Mammary epithelial cell (primary cell): ENCODE data around the gene MAD1L1.

Experiments
- CTCF ChIP-seq, 2 donors: IDR thresholded peaks in 1 of 2; conservative IDR thresholded peaks in 1 of 2; 2 replicates each; pipeline ENCODE4 v1.5.1; 2011 to 2012; ENCODE audit warnings: inconsistent platforms in 2 of 2, low read length in 2 of 2, mild to moderate bottlenecking in 2 of 2, control low read depth in 1 of 2, low read depth in 1 of 2; ENCODE audit not compliant: insufficient read depth in 1 of 2; ENCODE audit errors: extremely low read depth in 1 of 2
- EZH2 ChIP-seq: IDR thresholded peaks from 2 replicates; pipeline ENCODE4 v1.6.1; 2012; ENCODE audit warnings: low read length, inconsistent platforms, borderline replicate concordance

GRCh38 chr7:1843271-1843861 is 389.4 kb downstream of the MAD1L1 start:
- no peak for TF ChIP-seq CTCF (conservative IDR thresholded peaks at IDR 0.05 in 1 of 2, IDR thresholded peaks at IDR 0.05 in 1 of 2; ENCODE audit: extremely low read depth in 1 of 2, insufficient read depth in 1 of 2, low read depth in 1 of 2, low read length in 2 of 2)
- no peak for TF ChIP-seq EZH2
